Natural killer cell (primary cell): ENCODE data around the gene CHI3L1. TPM values are rescaled to one million over a fixed set of nuclear protein-coding genes. Genes with fewer than 3 reads are reported as not detected.

ENCODE experiments used
- ATAC-seq, 3 donors: fragments of 150-1000 bp in 2 of 3; fragments of 200-7000 bp in 1 of 3; cut with Tn5 transposase; 1 replicate in 1 of 3; 2 replicates in 2 of 3; pipeline ENCODE4 v1.10.0; 2021; ENCODE audit warnings: mild to moderate bottlenecking in 2 of 3, moderate library complexity in 2 of 3
- DNase-seq, 2 donors: peaks; one replicate each; pipeline versions ENCODE4 v3.0.0 to v3.0.0-alpha.2; 2013 to 2021; ENCODE audit warnings: mixed read lengths in 1 of 2
- H3K27ac ChIP-seq: one replicate; pipeline ENCODE4 v1.5.1; 2013; ENCODE audit warnings: mild to moderate bottlenecking, low read length
- H3K27me3 ChIP-seq: one replicate; pipeline ENCODE4 v1.6.1; 2013; ENCODE audit warnings: low read length; ENCODE audit not compliant: control insufficient read depth, insufficient read depth
- H3K36me3 ChIP-seq: one replicate; pipeline ENCODE4 v1.6.1; 2013; ENCODE audit warnings: low read length; ENCODE audit not compliant: control insufficient read depth, insufficient read depth
- H3K4me1 ChIP-seq: one replicate; pipeline ENCODE4 v1.6.1; 2013; ENCODE audit warnings: low read length; ENCODE audit not compliant: control insufficient read depth, insufficient read depth
- H3K4me3 ChIP-seq: one replicate; pipeline ENCODE4 v1.5.1; 2013; ENCODE audit warnings: low read length
- H3K9me3 ChIP-seq: one replicate; pipeline ENCODE4 v1.6.1; 2013; ENCODE audit warnings: low read length; ENCODE audit not compliant: control insufficient read depth, insufficient read depth
- H3K27ac Mint-ChIP-seq, 2 donors: one replicate each; pipeline ENCODE4 v1.8.0; 2022; ENCODE audit warnings: mild to moderate bottlenecking in 2 of 2, mixed read lengths in 2 of 2, moderate library complexity in 1 of 2
- H3K27me3 Mint-ChIP-seq, 2 donors: one replicate each; pipeline ENCODE4 v1.8.0; 2022; ENCODE audit warnings: low read depth in 2 of 2, mixed read lengths in 2 of 2
- H3K36me3 Mint-ChIP-seq: one replicate; pipeline ENCODE4 v1.8.0; 2022; ENCODE audit warnings: mixed read lengths
- H3K4me1 Mint-ChIP-seq, 2 donors: one replicate each; pipeline ENCODE4 v1.8.0; 2022; ENCODE audit warnings: mixed read lengths in 2 of 2
- H3K4me3 Mint-ChIP-seq: one replicate; pipeline ENCODE4 v1.8.0; 2022; ENCODE audit warnings: mild to moderate bottlenecking, moderate library complexity, mixed read lengths
- H3K9me3 Mint-ChIP-seq, 2 donors: one replicate each; pipeline ENCODE4 v1.8.0; 2022; ENCODE audit warnings: mixed read lengths in 2 of 2
- WGBS: methylation state at CpG from one replicate; pipeline ENCODE4 v1.1.7; 2013; ENCODE audit warnings: missing lambda C conversion rate; ENCODE audit not compliant: insufficient coverage; 5-methylcytosine and 5-hydroxymethylcytosine counted together
- intact Hi-C: fragments of 100-400 bp; cut with micrococcal nuclease; formaldehyde crosslinking; loops from one replicate; pipeline ENCODE4 v1.14.2; 2022
- total RNA-seq, 4 donors: library from RNA; stranded (reverse); fragments of 120-200 nt in 1 of 4; gene quantifications; one replicate each; pipeline versions ENCODE4 v1.2.3 to v1.2.4, GENCODE V29; 2013 to 2022
- TF ChIP-seq, protein P1 (sequence below): fragments of 200-600 bp; IDR thresholded peaks from one replicate; pipeline ENCODE4 v1.8.0; 2022; ENCODE audit warnings: antibody characterized with exemption

The CHI3L1 gene
- total RNA-seq, 3 donors from 2014 or later (not counting 1 experiment from before 2014, with no cell fraction given): 1.0 TPM; not detected in 2

DNA sequence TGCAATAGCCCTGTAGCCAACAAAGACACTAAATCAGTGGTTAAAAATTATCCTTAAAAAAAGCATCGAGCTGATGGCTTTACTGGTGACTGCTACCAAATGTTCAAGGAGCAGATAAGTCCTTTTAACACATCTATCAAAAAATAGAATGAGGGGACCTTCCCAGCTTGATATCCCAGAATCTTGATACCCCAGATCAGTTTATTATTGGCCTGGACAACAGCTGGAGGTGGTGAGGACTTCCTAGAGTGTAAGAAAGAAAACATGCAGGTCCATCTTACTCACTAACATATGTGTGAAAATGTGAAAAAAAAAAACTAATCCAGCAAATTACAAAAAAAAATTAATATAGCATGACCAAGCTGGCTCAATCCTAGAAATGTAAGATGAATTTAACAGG lies 21.7 kb upstream of the CHI3L1 start:
- TF ChIP-seq, protein P1, sequence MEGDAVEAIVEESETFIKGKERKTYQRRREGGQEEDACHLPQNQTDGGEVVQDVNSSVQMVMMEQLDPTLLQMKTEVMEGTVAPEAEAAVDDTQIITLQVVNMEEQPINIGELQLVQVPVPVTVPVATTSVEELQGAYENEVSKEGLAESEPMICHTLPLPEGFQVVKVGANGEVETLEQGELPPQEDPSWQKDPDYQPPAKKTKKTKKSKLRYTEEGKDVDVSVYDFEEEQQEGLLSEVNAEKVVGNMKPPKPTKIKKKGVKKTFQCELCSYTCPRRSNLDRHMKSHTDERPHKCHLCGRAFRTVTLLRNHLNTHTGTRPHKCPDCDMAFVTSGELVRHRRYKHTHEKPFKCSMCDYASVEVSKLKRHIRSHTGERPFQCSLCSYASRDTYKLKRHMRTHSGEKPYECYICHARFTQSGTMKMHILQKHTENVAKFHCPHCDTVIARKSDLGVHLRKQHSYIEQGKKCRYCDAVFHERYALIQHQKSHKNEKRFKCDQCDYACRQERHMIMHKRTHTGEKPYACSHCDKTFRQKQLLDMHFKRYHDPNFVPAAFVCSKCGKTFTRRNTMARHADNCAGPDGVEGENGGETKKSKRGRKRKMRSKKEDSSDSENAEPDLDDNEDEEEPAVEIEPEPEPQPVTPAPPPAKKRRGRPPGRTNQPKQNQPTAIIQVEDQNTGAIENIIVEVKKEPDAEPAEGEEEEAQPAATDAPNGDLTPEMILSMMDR: no peak
- no peaks in the 10 kb centered on the region for H3K9me3 Mint-ChIP-seq
- intact Hi-C loops: no loop called here

DNA sequence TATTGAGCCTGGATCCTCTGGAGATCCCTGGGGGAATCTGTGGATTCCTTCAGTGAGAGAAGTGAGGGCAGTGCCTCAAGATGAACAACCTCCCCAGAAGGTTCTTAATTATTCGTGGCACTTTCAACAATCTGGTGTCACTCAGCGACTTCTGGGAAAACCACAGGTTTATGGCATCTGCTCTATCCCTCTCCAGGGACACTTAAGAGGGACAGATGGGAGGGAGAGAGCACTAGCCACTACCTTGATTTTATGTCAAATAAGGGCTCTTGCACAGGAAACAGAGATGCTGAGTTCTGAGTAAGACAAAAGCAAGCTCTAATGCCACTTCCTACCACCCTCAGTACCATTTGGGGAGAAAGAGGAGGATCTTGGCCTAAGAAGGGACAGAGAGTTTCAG lies 21.2 kb upstream of the CHI3L1 start:
- Mint-ChIP-seq H3K4me3 (no peak overlapping the region), H3K9me3 (no peaks in the 10 kb centered on the region), H3K27ac (no peak overlapping the region), H3K4me1 (no peaks in the 10 kb centered on the region), H3K36me3 (no peaks in the 10 kb centered on the region), H3K27me3 (peaks cover 13 to 21% of the 10 kb centered on the region in 2 donors)
- Histone ChIP-seq H3K4me1 (peaks cover 1% of the 10 kb centered on the region), H3K27ac (no peak overlapping the region), H3K27me3 (no peaks in the 10 kb centered on the region), H3K9me3 (no peaks in the 10 kb centered on the region), H3K36me3 (no peaks in the 10 kb centered on the region), H3K4me3 (no peak overlapping the region)
- 65% methylated on average over 2 of the region's 2 CpGs for WGBS
- DNase-seq (no peak), ATAC-seq (no peak)
- TF ChIP-seq, protein P1: no peak
- intact Hi-C loops: no loop called here

More for the DNA sequence above, 21.7 kb upstream of the CHI3L1 start:
- ATAC-seq: no peak
- H3K27me3 ChIP-seq: no peaks in the 10 kb centered on the region
- H3K9me3 ChIP-seq: no peaks in the 10 kb centered on the region
- no peaks in the 10 kb centered on the region for H3K4me1 Mint-ChIP-seq
- H3K36me3 Mint-ChIP-seq: no peaks in the 10 kb centered on the region
- 88% methylated on average over 1 of the region's 1 CpG for WGBS
- no peak overlapping the region for H3K4me3 ChIP-seq
- H3K4me3 Mint-ChIP-seq: no peak overlapping the region
- H3K4me1 ChIP-seq: no peaks in the 10 kb centered on the region
- H3K27ac Mint-ChIP-seq: no peak overlapping the region
- H3K27me3 Mint-ChIP-seq: peaks cover 14 to 21% of the 10 kb centered on the region in 2 donors
- no peaks in the 10 kb centered on the region for H3K36me3 ChIP-seq
- no peak for DNase-seq
- H3K27ac ChIP-seq: no peak overlapping the region

DNA sequence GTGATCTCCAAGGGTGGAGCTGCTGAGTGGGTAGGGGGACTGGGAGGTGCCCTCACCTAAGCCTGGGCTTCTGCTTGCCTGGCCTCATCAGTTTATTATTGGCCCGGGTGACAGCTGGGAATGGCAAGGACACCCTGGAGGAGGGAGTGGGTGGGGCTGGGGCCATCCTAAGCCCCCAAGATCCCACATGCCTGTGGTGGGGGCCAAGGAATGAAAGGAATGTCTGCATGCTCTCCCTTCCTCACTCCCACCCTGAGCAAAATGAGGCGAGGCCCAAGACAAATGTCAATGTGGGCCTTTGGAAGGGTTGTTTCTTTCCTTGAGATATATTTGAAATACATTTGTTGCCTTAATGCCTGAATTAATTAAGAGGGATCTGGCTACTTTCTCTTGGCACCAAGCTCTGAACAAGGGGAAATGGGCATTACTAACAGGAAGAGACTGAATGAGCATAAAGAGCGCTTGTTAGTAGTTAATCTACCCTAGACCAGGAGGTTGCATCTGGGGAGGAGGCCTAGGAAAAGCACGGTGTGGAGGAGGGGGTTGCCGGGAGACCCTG lies 19.7 kb upstream of the CHI3L1 start:
- 83% methylated on average over 4 of the region's 5 CpGs for WGBS
- H3K27me3 ChIP-seq: no peaks in the 10 kb centered on the region
- no peaks in the 10 kb centered on the region for H3K9me3 ChIP-seq
- ATAC-seq (no peak), DNase-seq (no peak)
- Mint-ChIP-seq H3K4me1 (no peaks in the 10 kb centered on the region), H3K27ac (no peak overlapping the region), H3K4me3 (no peak overlapping the region), H3K9me3 (no peaks in the 10 kb centered on the region), H3K27me3 (peaks cover 20 to 24% of the 10 kb centered on the region in 2 donors), H3K36me3 (no peaks in the 10 kb centered on the region)
- no peak overlapping the region for H3K27ac ChIP-seq
- intact Hi-C loops: no loop called here
- TF ChIP-seq, protein P1: no peak
- H3K36me3 ChIP-seq: no peaks in the 10 kb centered on the region
- H3K4me1 ChIP-seq: peaks cover 7% of the 10 kb centered on the region
- no peak overlapping the region for H3K4me3 ChIP-seq

DNA sequence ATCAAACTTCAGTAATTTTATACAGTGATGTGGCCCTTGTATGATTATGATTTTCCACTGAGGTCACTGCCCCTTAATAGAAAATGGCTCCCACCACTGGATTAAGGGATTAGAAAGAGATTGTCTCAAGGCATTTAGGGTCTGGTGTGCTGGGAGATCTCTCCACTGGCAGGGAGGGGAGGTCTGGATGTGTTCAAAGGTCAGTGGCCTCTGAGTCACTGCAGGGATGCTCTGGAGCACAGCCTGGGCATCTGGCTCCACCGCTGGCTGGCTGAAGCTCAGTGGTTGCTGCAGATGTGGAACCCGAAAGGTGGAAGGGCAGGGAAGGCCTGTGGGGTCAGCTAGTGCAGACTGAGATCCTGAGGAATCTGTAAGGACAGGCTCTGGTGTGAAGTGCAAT lies 18.3 kb upstream of the CHI3L1 start:
- TF ChIP-seq, protein P1: no peak
- Mint-ChIP-seq H3K27me3 (peaks cover 27 to 29% of the 10 kb centered on the region in 2 donors), H3K4me1 (no peaks in the 10 kb centered on the region), H3K9me3 (no peaks in the 10 kb centered on the region), H3K4me3 (no peak overlapping the region), H3K36me3 (no peaks in the 10 kb centered on the region), H3K27ac (no peak overlapping the region)
- WGBS: 83% methylated on average over 2 of the region's 2 CpGs
- H3K36me3 ChIP-seq: no peaks in the 10 kb centered on the region
- no peak for ATAC-seq
- H3K27ac ChIP-seq: no peak overlapping the region
- peaks cover 7% of the 10 kb centered on the region for H3K4me1 ChIP-seq
- DNase-seq: no peak
- no peaks in the 10 kb centered on the region for H3K9me3 ChIP-seq
- H3K27me3 ChIP-seq: no peaks in the 10 kb centered on the region
- no peak overlapping the region for H3K4me3 ChIP-seq
- intact Hi-C loops: no loop called here
